ENCODE data around the gene HKDC1. TPM values are rescaled to one million over a fixed set of nuclear protein-coding genes. Genes with fewer than 3 reads are reported as not detected.
"Not testable (repeated sequence)": the region's sequence is repeated elsewhere in the genome, so short reads cannot be mapped to it uniquely, and the experiment has no call there.

The HKDC1 gene, protein sequence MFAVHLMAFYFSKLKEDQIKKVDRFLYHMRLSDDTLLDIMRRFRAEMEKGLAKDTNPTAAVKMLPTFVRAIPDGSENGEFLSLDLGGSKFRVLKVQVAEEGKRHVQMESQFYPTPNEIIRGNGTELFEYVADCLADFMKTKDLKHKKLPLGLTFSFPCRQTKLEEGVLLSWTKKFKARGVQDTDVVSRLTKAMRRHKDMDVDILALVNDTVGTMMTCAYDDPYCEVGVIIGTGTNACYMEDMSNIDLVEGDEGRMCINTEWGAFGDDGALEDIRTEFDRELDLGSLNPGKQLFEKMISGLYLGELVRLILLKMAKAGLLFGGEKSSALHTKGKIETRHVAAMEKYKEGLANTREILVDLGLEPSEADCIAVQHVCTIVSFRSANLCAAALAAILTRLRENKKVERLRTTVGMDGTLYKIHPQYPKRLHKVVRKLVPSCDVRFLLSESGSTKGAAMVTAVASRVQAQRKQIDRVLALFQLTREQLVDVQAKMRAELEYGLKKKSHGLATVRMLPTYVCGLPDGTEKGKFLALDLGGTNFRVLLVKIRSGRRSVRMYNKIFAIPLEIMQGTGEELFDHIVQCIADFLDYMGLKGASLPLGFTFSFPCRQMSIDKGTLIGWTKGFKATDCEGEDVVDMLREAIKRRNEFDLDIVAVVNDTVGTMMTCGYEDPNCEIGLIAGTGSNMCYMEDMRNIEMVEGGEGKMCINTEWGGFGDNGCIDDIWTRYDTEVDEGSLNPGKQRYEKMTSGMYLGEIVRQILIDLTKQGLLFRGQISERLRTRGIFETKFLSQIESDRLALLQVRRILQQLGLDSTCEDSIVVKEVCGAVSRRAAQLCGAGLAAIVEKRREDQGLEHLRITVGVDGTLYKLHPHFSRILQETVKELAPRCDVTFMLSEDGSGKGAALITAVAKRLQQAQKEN
- not detected for total RNA-seq
- long read RNA-seq, result 0 reads

DNA sequence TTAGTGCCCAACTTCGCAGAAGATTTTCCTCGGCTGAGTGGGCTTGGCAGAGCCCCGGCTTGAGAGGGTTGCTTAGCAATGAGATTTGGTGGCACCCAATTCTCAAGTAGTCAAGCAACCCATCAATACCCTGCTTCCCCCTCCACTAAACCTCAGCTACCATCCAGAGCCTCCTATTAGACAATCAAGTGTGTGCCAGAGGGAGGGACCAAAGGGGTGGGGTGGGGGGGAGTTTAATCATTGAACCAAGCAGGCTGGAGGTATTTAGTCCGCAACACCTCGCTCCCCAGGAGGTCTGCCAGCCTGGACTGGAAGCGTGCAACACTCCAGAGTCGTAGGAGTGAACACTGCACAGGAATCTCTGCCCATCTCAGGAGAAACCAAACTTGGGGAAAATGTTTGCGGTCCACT, at the start of gene HKDC1:
HKDC1 (plus strand) TSS at position 292 of the 411 bp plus-strand sequence; CDS start at position 396, 104 bp downstream.
- ATAC-seq (ENCODE audit: poor library complexity) (no peak), DNase-seq (no peak)
- intact Hi-C loops (cut with DNase I), result no loop called here

DNA sequence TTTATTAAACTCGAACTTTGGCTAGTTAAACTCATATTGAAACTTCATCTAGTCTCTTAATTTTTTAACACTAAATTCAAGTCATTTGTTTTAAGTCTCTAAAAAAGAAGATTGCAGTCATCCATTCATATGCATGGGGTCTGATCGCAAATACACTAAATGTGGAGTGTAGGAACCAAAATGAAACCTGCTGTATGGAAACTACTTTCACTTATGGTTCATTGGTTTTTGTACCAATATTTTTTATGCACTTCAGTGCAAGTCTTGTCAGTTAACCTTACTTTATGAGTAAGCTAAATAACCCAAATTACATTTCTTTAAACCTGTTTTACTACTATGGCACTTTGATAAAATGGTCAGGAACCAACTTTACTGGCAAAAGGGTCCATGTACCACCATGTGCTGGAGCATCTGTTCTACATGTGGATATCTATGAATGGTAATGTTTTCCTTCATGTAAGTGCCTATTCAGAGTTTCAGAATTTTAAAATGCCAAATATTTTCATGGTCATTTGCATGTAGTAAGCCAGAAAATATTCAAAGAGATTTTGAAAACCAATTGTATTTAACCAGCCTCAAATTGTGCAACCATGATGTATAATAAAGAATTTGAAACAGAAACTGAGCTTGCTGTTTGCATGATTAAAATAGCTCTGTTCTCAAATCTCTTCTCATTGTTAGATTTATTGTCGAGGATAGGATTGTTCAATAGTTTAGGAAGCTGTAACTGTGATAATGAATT, 47.7 kb upstream of the HKDC1 start:
- DNase-seq (no peak), ATAC-seq (ENCODE audit: poor library complexity) (no peak)
- intact Hi-C loops (cut with DNase I), result no loop called here

DNA sequence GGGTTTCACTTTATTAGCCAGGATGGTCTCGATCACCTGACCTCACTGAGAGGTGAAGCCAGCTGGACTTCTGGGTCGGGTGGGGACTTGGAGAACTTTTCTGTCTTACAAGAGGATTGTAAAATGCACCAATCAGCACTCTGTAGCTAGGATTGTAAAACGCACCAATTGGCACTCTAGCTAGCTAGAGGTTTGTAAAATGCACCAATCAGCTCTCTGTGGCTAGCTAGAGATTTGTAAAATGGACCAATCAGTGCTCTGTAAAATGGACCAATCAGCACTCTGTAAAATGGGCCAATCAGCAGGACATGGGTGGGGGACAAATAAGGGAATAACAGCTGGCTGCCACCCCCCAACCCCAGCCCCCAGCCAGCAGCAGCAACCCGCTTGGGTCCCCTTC, 44.8 kb upstream of the HKDC1 start:
- intact Hi-C loops (cut with DNase I); DNase-seq; ATAC-seq (ENCODE audit: poor library complexity): not testable (repeated sequence)

DNA sequence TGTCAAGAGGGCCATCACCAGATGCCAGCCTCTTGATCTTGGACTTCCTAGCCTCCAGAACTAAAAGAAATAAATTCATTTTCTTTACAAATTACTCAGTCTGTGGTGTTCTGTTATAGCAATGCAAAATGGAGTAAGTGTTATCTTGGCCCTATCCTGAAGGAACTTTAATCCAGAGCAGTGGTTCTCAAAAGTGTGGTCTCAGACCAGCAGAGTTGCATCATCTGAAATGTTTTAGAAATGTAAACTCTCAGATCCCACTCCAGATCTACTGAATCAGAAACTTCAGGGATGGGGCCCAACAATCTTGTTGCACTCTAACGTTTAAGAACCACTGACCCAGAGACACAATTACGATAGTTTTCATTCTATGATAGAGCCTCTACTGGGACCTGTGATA, 43.3 kb upstream of the HKDC1 start:
- DNase-seq, result no peak
- no peak for ATAC-seq (ENCODE audit: poor library complexity)
- intact Hi-C loops (cut with DNase I), result no loop called here

DNA sequence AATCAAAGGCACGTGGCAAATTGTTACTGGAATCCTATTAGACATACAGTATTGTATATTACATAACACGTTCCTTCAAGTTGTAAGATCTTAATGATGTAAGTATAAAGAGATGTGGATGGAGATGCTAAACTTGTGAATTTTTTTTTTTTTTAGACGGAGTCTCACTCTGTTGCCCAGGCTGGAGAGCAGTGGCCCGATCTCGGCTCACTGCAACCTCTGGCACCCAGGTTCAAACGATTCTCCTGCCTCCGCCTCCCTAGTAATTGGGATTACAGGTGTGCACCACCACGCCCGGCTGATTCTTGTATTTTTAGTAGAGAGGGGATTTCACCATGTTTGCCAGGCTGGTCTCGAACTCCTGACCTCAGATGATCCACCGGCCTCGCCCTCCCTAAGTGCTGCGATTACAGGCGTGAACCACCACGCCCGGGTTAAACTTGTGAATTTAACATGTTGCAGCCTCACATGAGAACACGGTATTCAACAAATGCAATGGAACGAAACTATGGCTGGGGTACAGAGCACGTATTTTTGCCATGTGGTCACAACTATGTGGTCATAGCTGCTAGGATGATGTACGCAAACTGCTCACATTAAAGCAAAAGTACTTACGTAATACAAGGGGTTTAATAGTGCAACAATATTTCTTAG, 40.9 kb upstream of the HKDC1 start:
- DNase-seq (no peak), ATAC-seq (ENCODE audit: poor library complexity) (peak; percentile 8)
- intact Hi-C loops (cut with DNase I), result no loop called here

DNA sequence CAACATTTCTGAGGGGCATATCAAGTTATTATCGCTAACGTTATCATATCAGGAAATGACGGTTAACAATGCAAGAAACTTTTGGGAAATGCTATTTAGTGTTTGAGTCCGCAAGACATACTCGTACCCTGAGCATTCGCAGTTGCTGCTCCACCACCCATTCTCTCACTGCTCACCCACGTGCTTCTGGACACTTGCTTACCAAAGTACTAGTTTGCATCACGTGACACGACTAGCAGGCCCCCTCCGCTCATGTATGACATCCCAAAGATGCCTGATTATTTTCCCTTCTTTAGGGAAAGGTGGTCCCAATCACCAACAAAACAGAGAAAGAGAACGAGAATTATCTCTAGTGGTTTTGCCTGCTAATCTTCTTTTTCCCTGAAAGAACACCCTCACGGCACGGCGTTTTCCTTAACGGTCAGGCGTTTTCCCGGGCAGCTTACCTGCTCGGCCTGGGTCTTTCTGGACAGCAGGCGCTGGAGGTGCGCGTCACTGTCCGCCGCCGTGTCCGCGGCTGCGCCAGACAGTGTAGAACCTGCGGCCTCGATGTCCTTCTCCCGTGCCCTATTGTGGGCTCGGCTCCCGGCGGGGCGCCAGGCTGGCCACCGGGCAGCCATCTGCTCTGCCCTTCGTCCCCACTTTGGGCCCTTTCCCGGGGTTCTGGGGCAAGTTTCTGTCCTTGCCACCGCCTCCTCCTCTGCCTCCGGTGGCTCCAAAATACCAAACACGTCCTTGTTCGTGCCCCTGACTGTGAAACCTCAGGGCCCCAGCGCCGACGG, 40.2 kb upstream of the HKDC1 start, which contains the start of gene SUPV3L1:
SUPV3L1 (plus strand) TSS at position 492 of the 782 bp plus-strand sequence; CDS start at position 550, 58 bp downstream.
- intact Hi-C loops (cut with DNase I), result no loop called here
- peak; percentile 95 for DNase-seq
- peak; percentile 98 for ATAC-seq (ENCODE audit: poor library complexity)

DNA sequence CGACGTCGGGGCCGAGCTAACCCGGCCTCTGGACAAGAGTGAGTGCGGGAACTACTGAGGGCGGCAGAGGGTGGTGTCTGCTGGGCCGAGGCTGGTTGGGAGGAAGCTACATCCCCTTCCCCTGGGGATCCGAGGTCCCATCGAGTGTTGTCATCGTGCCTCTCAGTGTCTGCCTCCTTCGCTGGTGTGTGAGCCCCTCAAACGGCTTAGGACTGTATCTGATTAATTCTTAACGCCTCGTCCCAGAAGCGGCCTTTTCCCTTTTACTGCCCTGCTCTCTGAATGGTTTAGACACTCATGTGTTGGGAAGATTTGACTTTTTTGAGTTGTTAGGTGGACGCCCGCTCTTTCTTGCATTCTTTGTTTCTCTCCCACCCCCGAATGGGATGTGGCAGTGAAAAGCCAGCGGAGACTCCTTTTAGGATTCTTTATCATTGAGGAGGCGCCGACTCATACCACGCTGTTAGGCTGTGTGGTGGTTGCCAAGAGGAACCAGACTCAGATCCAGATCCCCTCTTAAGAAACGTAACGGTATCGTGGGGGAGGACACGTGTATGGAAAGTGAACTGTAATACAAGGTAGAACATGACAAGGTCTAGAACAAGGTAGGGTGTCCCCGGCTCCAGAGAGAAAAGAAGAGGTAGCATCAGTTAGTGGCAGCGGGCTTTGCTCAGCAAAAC, 39.5 kb upstream of the HKDC1 start:
- no peak for ATAC-seq (ENCODE audit: poor library complexity)
- DNase-seq, result peak; percentile 48
- intact Hi-C loops (cut with DNase I), result no loop called here

DNA sequence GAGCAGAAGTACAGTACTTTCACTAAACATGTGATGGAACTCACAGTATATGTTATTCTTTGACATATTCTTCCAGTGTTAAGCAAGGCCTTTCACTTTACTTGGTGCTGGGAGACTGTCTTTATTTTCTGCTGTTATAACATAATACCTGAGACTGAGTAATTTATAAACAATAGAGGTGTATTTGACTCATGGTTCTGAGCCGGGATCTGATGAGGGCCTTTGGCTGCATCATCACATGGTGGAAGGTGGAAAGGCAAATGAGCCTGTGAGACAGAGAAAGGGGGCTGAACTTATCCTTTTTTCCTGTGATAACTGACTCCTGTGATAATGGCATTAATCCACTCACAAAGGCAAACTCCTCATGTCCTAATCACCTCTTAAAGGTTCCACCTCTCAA, 38.7 kb upstream of the HKDC1 start:
- intact Hi-C loops (cut with DNase I), result no loop called here
- ATAC-seq (ENCODE audit: poor library complexity) (no peak), DNase-seq (no peak)

DNA sequence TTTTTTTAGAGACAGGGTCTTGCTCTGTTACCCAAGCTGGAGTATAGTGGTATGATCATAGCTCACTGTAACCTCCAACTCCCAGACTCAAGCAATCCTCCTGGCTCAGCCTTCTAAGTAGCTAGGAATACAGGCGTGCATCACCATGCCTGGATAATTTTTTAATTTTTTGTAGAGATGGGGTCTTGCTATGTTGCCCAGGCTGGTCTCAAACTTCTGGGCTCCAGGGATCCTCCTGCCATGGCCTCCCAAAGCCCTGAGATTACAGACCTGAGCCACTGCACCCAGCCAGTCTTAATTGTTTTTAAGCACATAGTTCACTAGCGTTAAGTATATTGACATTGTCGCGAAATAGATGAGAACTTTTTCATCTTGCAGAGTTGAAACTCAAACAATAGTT, 38.1 kb upstream of the HKDC1 start:
- ATAC-seq (ENCODE audit: poor library complexity), result no peak
- intact Hi-C loops (cut with DNase I), result no loop called here
- no peak for DNase-seq

DNA sequence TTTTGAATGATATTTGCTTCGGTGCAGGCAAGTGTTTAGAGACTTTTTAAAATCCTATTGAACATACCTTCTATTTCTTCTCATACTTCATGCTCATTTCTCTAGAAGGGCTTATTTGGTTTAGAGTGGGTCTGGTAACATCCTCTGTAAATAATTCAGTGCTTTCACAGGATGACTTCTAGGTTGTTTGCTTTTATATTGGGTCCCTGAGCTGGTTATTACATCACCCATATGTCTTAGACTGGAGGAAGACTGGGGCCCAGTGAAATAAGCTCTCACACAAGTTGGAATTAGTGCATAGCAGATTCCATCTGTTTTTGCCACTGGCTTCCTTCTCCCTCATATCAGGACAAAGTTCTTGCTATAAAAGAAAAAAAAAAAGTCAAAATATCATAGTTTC, 33.6 kb upstream of the HKDC1 start:
- intact Hi-C loops (cut with DNase I), result no loop called here
- no peak for DNase-seq
- no peak for ATAC-seq (ENCODE audit: poor library complexity)

DNA sequence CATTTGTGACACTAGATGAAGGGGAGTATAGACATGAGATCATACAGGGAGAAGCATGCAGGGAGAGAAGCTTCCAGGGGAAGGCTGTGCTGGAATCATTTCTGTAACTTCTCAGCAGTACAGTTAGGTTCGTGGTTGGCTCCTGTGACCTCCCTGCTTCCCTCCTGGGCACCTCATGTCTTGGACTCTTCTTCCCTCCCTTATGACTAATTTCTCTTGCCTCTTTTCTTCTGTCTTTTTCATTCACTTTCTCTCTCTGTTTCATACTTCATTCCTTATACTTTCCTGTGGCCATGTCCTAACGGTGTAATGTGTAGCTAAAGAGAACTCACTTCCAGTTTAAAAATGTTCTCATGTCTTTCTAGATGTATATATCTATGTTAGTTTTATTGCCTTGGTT, 19.1 kb upstream of the HKDC1 start:
- intact Hi-C loops (cut with DNase I), result no loop called here
- DNase-seq (no peak), ATAC-seq (ENCODE audit: poor library complexity) (no peak)

DNA sequence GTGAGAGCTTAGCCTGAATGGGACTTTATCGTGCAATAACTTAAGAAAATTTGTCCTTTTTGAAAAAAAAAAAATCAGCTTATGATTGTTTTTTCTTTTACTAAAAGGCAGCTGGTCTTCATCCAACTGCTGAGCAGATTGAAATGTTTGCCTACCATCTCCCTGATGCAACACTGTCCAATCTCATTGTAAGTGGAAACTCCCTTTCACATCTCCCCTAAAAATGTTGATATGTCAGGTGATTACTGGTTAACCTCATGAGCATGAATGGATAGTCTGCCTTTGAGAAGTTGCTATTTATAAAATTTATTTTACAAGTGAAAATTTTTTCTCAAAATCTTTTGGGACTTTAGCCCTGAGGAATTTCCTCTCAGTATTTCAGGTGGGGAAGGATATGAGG, 17.8 kb upstream of the HKDC1 start:
- ATAC-seq (ENCODE audit: poor library complexity), result no peak
- intact Hi-C loops (cut with DNase I), result no loop called here
- no peak for DNase-seq

DNA sequence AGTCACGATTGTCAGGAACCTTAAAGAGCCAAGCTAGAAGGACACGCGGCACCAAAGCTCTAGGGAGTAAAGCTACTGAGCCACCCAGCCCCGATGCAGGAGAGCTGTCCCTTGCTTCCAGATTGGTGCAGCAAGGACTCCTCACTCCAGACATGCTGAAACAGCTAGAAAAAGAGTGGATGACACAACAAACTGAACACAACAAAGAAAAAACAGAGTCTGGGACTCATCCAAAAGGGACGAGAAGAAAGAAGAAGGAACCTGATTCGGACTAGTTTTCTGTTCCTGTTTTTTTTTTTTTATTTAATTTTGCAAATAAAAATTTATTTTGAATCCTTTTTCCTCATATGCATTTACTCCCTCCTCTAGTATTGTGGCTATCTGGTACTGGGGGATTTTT, 11.4 kb upstream of the HKDC1 start:
- ATAC-seq (ENCODE audit: poor library complexity), result no peak
- DNase-seq, result no peak
- intact Hi-C loops (cut with DNase I), result no loop called here

DNA sequence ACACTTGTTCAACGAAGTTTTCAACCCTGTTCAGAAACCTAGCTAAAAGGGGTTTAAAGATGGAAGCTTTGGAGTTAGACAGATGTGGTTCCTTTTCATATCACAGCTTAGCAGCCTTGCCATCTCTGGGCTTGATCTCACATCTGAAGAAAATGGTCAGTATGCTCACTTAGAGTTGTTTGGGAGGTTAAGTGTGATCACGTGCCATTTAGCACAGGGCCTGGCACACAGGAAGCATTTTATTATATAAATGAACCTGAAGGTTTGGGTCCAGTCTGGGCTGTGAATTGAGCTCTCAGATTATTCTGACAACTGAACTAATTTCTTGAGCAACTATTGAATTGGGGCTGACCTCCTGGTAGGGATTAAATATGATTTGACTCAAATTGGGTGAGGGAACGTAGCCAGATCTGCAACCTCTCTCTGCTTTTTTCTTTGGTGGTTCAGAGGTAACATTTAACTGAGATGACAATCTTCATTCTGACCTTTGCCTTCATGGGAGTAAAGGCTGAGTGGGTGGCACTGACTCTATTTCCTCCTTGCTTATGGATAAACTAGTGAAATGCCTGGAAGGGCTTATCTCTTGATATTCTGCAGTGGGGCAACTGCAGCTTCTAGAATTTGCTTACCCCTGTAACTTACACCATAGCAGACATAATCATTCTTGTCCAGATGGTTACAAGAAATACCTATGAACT, 10.2 kb upstream of the HKDC1 start:
- no peak for DNase-seq
- no peak for ATAC-seq (ENCODE audit: poor library complexity)
- intact Hi-C loops (cut with DNase I), result no loop called here

DNA sequence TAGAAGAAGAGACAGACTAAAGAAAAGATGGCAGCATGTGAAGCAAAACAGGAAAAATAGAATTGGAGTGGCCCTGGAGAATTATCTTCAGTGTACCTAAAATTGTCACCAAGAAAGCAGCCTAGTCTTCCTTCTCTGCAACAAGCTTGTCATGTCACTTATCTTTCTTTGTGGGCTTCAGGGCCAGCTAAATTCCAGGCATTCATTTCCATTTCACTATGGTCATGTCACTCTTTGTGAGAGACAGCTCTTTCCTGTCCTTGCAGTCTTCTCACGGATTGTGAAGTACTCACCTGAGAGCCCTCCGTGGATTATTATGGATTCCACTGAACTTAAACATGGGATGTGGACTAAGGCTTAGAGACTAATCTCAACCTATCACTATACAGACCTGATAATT, 9.0 kb upstream of the HKDC1 start:
- intact Hi-C loops (cut with DNase I), result no loop called here
- no peak for DNase-seq
- ATAC-seq (ENCODE audit: poor library complexity), result no peak

DNA sequence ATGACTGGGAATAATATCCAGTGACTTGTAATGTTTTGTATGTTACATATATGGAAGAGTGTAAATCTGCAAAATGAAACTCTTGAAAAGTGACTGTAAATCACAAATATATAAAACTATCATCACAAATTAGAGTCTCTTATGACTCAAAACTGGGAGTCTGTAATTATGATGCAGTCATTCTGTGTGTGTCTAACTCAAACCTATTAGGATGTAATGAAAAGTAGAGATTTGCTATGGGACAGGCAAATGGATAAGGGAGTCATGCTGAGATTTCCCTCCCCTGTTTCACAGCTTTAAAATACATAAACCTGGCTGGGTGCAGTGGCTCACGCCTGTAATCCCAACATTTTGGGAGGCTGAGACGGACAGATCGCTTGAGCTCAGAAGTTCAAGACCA, 8.6 kb upstream of the HKDC1 start:
- no peak for ATAC-seq (ENCODE audit: poor library complexity)
- DNase-seq, result no peak
- intact Hi-C loops (cut with DNase I), result no loop called here
